ENCODE data around the gene CEP95.
"Not testable (repeated sequence)": the region's sequence is repeated elsewhere in the genome, so short reads cannot be mapped to it uniquely, and the experiment has no call there.

The CEP95 gene

GRCh38 chr17:64461788-64462187, 45.0 kb upstream of the CEP95 start:
- TF ChIP-seq, protein P1, sequence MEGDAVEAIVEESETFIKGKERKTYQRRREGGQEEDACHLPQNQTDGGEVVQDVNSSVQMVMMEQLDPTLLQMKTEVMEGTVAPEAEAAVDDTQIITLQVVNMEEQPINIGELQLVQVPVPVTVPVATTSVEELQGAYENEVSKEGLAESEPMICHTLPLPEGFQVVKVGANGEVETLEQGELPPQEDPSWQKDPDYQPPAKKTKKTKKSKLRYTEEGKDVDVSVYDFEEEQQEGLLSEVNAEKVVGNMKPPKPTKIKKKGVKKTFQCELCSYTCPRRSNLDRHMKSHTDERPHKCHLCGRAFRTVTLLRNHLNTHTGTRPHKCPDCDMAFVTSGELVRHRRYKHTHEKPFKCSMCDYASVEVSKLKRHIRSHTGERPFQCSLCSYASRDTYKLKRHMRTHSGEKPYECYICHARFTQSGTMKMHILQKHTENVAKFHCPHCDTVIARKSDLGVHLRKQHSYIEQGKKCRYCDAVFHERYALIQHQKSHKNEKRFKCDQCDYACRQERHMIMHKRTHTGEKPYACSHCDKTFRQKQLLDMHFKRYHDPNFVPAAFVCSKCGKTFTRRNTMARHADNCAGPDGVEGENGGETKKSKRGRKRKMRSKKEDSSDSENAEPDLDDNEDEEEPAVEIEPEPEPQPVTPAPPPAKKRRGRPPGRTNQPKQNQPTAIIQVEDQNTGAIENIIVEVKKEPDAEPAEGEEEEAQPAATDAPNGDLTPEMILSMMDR (IDR thresholded peaks at IDR 0.05; ENCODE audit: low read depth, low read length, missing control alignments) = no peak
- no peak for DNase-seq (ENCODE audit: extremely low read depth, low read depth)

GRCh38 chr17:64466019-64466735, 40.6 kb upstream of the CEP95 start:
- no peak for DNase-seq (ENCODE audit: extremely low read depth, low read depth)
- TF ChIP-seq, protein P1 (IDR thresholded peaks at IDR 0.05; ENCODE audit: low read depth, low read length, missing control alignments) = no peak
- H3K4me3 ChIP-seq (replicated peaks; ENCODE audit: low read depth, low read length) = no peak overlapping the region

More at GRCh38 chr17:64461788-64462187, 45.0 kb upstream of the CEP95 start:
- no peak overlapping the region for H3K4me3 ChIP-seq (replicated peaks; ENCODE audit: low read depth, low read length)

GRCh38 chr17:64466834-64467233, 39.9 kb upstream of the CEP95 start:
- not testable (repeated sequence) for DNase-seq (ENCODE audit: extremely low read depth, low read depth); H3K4me3 ChIP-seq (replicated peaks; ENCODE audit: low read depth, low read length)

DNA sequence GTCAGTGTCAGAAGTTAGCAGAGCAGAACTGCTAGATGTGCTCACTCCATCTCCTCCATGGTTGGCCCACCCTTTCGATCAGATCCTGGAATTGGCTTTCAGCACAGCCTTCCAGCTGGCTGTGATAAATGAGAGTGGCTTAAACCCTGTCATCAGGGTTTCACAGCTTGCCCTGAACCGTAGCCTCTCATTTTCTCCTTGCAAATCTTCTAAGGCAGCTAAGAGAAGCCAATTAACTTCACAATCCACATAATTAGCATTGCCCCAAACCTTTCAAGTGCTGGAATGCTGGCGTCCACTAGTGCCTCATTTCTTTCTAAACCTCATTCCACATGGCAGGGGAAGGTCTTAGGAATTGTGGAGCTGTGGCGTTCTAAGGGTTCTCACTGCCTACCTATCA, 36.2 kb upstream of the CEP95 start:
- DNase-seq (ENCODE audit: extremely low read depth, low read depth) = no peak
- H3K4me3 ChIP-seq (replicated peaks; ENCODE audit: low read depth, low read length) = no peak overlapping the region
- TF ChIP-seq, protein P1 (IDR thresholded peaks at IDR 0.05; ENCODE audit: low read depth, low read length, missing control alignments) = no peak

- no peak overlapping the region for H3K4me3 ChIP-seq (replicated peaks; ENCODE audit: low read depth, low read length)
- no peak for DNase-seq (ENCODE audit: extremely low read depth, low read depth)
- TF ChIP-seq, protein P1 (IDR thresholded peaks at IDR 0.05; ENCODE audit: low read depth, low read length, missing control alignments) = no peak
These were observed 35.3 kb upstream of the CEP95 start for GRCh38 chr17:64471440-64471839.

DNA sequence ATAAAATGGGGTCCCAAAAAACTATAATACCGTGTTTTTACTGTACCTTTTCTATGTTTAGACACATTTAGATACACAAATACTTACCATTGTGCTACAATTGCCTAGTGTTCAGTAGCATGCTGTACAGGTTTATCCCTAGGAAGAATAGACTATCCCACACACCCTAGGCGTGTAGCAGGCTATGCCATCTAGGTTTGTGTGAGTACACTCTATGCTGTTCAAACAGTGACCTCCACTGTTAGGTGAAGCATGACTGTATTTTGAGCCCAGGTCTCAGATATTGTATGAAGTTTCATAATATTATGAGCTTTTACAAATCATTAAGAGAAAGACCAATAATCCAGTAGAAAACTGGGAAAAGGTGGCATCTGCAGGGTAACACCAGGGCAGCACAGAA, 34.2 kb upstream of the CEP95 start:
- H3K4me3 ChIP-seq (replicated peaks; ENCODE audit: low read depth, low read length) = no peak overlapping the region
- TF ChIP-seq, protein P1 (IDR thresholded peaks at IDR 0.05; ENCODE audit: low read depth, low read length, missing control alignments) = no peak
- DNase-seq (ENCODE audit: extremely low read depth, low read depth) = no peak

GRCh38 chr17:64477849-64478248, 28.9 kb upstream of the CEP95 start:
- TF ChIP-seq, protein P1 (IDR thresholded peaks at IDR 0.05; ENCODE audit: low read depth, low read length, missing control alignments) = no peak
- H3K4me3 ChIP-seq (replicated peaks; ENCODE audit: low read depth, low read length) = no peak overlapping the region
- no peak for DNase-seq (ENCODE audit: extremely low read depth, low read depth)
